Lung (tissue), 12 donors: ENCODE measurements around the gene ACAP1. TPM values are rescaled to one million over a fixed set of nuclear protein-coding genes. Genes with fewer than 3 reads are reported as not detected.

Experiments used
- ATAC-seq: fragments of 200-7000 bp; cut with Tn5 transposase; one replicate; pipeline ENCODE4 v1.9.1; 2020; ENCODE audit warnings: moderate number of reproducible peaks; ENCODE audit not compliant: insufficient read depth, low FRiP score
- DNase-seq, 3 donors: peaks; one replicate each; pipeline ENCODE4 v3.0.0-alpha.2; 2013 to 2017
- H3K27ac ChIP-seq, 2 donors: one replicate each; pipeline ENCODE4 v1.5.1; 2013; ENCODE audit warnings: mild to moderate bottlenecking in 2 of 2, moderate library complexity in 2 of 2, control low read depth in 1 of 2, inconsistent platforms in 1 of 2, low read depth in 1 of 2, low read length in 1 of 2
- H3K27me3 ChIP-seq, 3 donors: one replicate each; pipeline ENCODE4 v1.5.1; 2013; ENCODE audit warnings: low read length in 2 of 3; ENCODE audit not compliant: control insufficient read depth in 3 of 3, insufficient read depth in 3 of 3
- H3K36me3 ChIP-seq, 4 donors: one replicate each; pipeline ENCODE4 v1.5.1; 2013; ENCODE audit warnings: low read length in 4 of 4, mild to moderate bottlenecking in 1 of 4, moderate library complexity in 1 of 4; ENCODE audit not compliant: control insufficient read depth in 4 of 4, insufficient read depth in 4 of 4
- H3K4me1 ChIP-seq, 5 donors: one replicate each; pipeline ENCODE4 v1.5.1; 2013; ENCODE audit warnings: low read length in 5 of 5, mild to moderate bottlenecking in 2 of 5, moderate library complexity in 1 of 5; ENCODE audit not compliant: control insufficient read depth in 5 of 5, insufficient read depth in 5 of 5
- H3K4me3 ChIP-seq: one replicate; pipeline ENCODE4 v1.5.1; 2013; ENCODE audit warnings: mild to moderate bottlenecking, control low read depth, moderate library complexity
- H3K9ac ChIP-seq, 2 donors: one replicate each; pipeline ENCODE4 v1.5.1; 2013; ENCODE audit warnings: low read length in 2 of 2, control low read depth in 1 of 2; ENCODE audit not compliant: insufficient read depth in 1 of 2
- H3K9me3 ChIP-seq, 4 donors: one replicate each; pipeline ENCODE4 v1.5.1; 2013; ENCODE audit warnings: low read length in 3 of 4, mild to moderate bottlenecking in 1 of 4, moderate library complexity in 1 of 4; ENCODE audit not compliant: control insufficient read depth in 4 of 4, insufficient read depth in 3 of 4
- CTCF ChIP-seq: IDR thresholded peaks from 2 replicates; pipeline ENCODE4 v1.5.1; 2012; ENCODE audit warnings: mild to moderate bottlenecking; ENCODE audit errors: control extremely low read depth, extremely low read depth
- WGBS, 2 donors: extraction: QIAGEN DNeasy Blood & Tissue Kit; methylation state at CpG; one replicate each; pipeline ENCODE4 v1.1.7; 2013; 5-methylcytosine and 5-hydroxymethylcytosine counted together
- polyA plus RNA-seq, 2 donors: library from polyadenylated mRNA; stranded (reverse); fragments of 200-250 nt; gene quantifications; one replicate each; pipeline ENCODE4 v1.2.1, GENCODE V29; 2013
- total RNA-seq, 2 donors: library from RNA; depleted of rRNA in 1 of 2; stranded (reverse); fragments of >200 nt in 1 of 2; gene quantifications; one replicate each; pipeline ENCODE4 v1.2.1, GENCODE V29; 2014 to 2021
- donor health status: control.
- donor health status: control.
- donor health status: Bipolar disorder and iron deficiency.
- donor health status: healthy.
- donor health status: DM: yes; HTN: yes; CAD: no.

Gene ACAP1
- total and polyA plus RNA-seq, 4 donors, result 9.2 to 39.4 (median 22.1) TPM

GRCh38 chr17:7355053-7355452 is 18.7 kb downstream of the ACAP1 start, which contains the start of gene TMEM95:
Gene TMEM95 (plus strand): TSS chr17:7355156. CDS start chr17:7355205, 49 bp downstream.
- H3K9ac ChIP-seq, result peak within 1 kb of the TSS in 1 of 2 donors; percentile 15
- H3K36me3 ChIP-seq, result no peaks in the 10 kb centered on the region
- H3K27ac ChIP-seq, result no peak within 1 kb of the TSS
- no peaks in the 10 kb centered on the region for H3K9me3 ChIP-seq
- no peaks in the 10 kb centered on the region for H3K27me3 ChIP-seq
- H3K4me1 ChIP-seq, result peaks cover 0 to 30% (median 10%) of the 10 kb centered on the region in 5 donors
- no peak within 1 kb of the TSS for H3K4me3 ChIP-seq
- WGBS, 2 donors, result 53 to 62% methylated on average over 10 of the region's 10 CpGs
- TF ChIP-seq CTCF, result no peak
- DNase-seq (peak; percentile 71 to 78 (median 72)), ATAC-seq (no peak)

GRCh38 chr17:7355573-7355972 is 19.2 kb downstream of the ACAP1 start:
- DNase-seq (no peak), ATAC-seq (no peak)
- Histone ChIP-seq H3K4me3 (no peak overlapping the region), H3K9ac (no peak overlapping the region), H3K27me3 (no peaks in the 10 kb centered on the region), H3K9me3 (no peaks in the 10 kb centered on the region), H3K27ac (no peak overlapping the region), H3K4me1 (peaks cover 0 to 27% (median 10%) of the 10 kb centered on the region in 5 donors), H3K36me3 (no peaks in the 10 kb centered on the region)
- WGBS, 2 donors, result 79 to 81% methylated on average over 7 to 8 of the region's 8 CpGs
- TF ChIP-seq CTCF, result no peak

- DNase-seq (peak; percentile 55 to 75 (median 68)), ATAC-seq (peak; percentile 49)
- H3K9ac ChIP-seq, result no peak overlapping the region
- H3K36me3 ChIP-seq, result no peaks in the 10 kb centered on the region
- peaks cover 0 to 27% (median 10%) of the 10 kb centered on the region in 5 donors for H3K4me1 ChIP-seq
- H3K27me3 ChIP-seq, result no peaks in the 10 kb centered on the region
- no peak overlapping the region for H3K4me3 ChIP-seq
- H3K9me3 ChIP-seq, result no peaks in the 10 kb centered on the region
- WGBS, 2 donors, result 10 to 12% methylated on average over 12 of the region's 12 CpGs
- peak; percentile 87 for TF ChIP-seq CTCF
- H3K27ac ChIP-seq, result no peak overlapping the region
Observed at GRCh38 chr17:7356072-7356549, 19.8 kb downstream of the ACAP1 start.

GRCh38 chr17:7356756-7357155 is 20.4 kb downstream of the ACAP1 start:
- no peaks in the 10 kb centered on the region for H3K9me3 ChIP-seq
- no peak overlapping the region for H3K9ac ChIP-seq
- no peaks in the 10 kb centered on the region for H3K27me3 ChIP-seq
- no peak overlapping the region for H3K4me3 ChIP-seq
- ATAC-seq (no peak), DNase-seq (no peak)
- H3K27ac ChIP-seq, result no peak overlapping the region
- no peaks in the 10 kb centered on the region for H3K36me3 ChIP-seq
- TF ChIP-seq CTCF, result no peak
- WGBS, 2 donors, result 61 to 73% methylated on average over 8 of the region's 8 CpGs
- H3K4me1 ChIP-seq, result peaks cover 0 to 27% (median 10%) of the 10 kb centered on the region in 5 donors
